Skeletal muscle cell (primary cell): ENCODE data around the gene PCDH1.
A peak's percentile ranks its signal among the peaks of the same experiment; 100 is the strongest.

Experiments used
- DNase-seq: peaks from one replicate; pipeline ENCODE4 v3.0.0-alpha.2; 2010; ENCODE audit warnings: low read depth
- H3K4me3 ChIP-seq: 2 replicates; pipeline ENCODE4 v1.5.1; 2011; ENCODE audit warnings: low read depth, mild to moderate bottlenecking, control low read depth, low read length, moderate library complexity

PCDH1 gene

GRCh38 chr5:141862936-141863543 lies 15.2 kb downstream of the PCDH1 start:
- DNase-seq: no peak
- H3K4me3 ChIP-seq: no peak overlapping the region

DNA sequence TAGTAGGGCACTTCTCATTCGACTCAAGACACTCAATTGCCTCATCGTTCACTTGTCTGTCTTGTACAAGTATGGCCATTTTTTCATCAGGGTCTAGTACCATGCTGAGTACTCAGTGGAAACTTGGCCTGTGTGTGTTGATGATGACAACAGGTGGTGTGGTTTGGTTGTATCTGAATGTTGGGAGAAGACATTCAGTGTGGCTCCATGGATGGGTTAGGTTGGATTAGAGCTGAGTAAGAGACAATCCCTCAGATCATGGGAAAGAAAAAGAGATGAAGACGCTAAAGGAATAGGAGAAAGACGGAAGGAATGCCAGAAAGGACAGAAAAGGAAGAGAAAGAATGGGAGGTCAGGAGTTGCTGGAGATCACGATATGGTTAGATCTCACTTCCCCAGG lies 17.0 kb downstream of the PCDH1 start:
- DNase-seq: no peak
- H3K4me3 ChIP-seq: no peak overlapping the region

GRCh38 chr5:141858079-141858765 lies 20.0 kb downstream of the PCDH1 start:
- no peak overlapping the region for H3K4me3 ChIP-seq
- DNase-seq: no peak

- no peak overlapping the region for H3K4me3 ChIP-seq
- DNase-seq: no peak
Measured at GRCh38 chr5:141857226-141857625, 21.0 kb downstream of the PCDH1 start.

GRCh38 chr5:141856037-141856790 lies 22.0 kb downstream of the PCDH1 start:
- no peak overlapping the region for H3K4me3 ChIP-seq
- DNase-seq: no peak

GRCh38 chr5:141855265-141856036 lies 22.8 kb downstream of the PCDH1 start:
- no peak for DNase-seq

GRCh38 chr5:141853895-141854626 lies 24.1 kb downstream of the PCDH1 start:
- DNase-seq: no peak
- H3K4me3 ChIP-seq: no peak overlapping the region

More at GRCh38 chr5:141855265-141856036, 22.8 kb downstream of the PCDH1 start:
- no peak overlapping the region for H3K4me3 ChIP-seq

GRCh38 chr5:141852448-141852847 lies 25.8 kb downstream of the PCDH1 start:
- no peak overlapping the region for H3K4me3 ChIP-seq
- no peak for DNase-seq

GRCh38 chr5:141851195-141851874 lies 26.9 kb downstream of the PCDH1 start:
- DNase-seq: no peak
- H3K4me3 ChIP-seq: no peak overlapping the region

GRCh38 chr5:141850786-141851185 lies 27.4 kb downstream of the PCDH1 start:
- H3K4me3 ChIP-seq: peak overlapping the region; percentile 17
- no peak for DNase-seq

DNA sequence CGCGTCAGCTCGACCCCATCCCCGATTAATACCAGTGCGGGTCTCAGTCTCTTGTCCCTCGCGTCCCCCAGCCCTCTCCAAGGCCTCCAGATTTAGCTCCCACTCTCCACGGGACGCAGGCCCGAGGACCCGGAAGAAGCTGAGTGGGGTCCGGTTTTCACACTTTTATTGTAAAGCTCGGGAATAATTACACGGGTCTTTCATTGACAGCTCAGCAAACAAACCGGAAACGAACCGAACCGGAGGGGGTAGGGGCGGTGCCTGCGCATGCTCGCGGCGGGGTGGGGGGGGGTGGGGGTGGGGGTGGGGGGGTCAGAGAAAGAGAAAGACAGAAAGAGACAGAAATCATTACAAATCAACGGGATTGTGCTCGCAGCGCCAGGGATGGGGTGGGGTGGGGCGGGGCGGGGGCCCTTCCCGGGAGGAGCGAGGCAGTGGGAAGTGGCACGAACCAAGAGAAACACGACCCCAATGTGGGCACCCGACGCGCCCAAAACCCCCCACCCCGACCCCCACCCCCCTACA lies 27.9 kb downstream of the PCDH1 start:
- no peak for DNase-seq
- H3K4me3 ChIP-seq: peak overlapping the region; percentile 70

- H3K4me3 ChIP-seq: peak overlapping the region; percentile 70
- DNase-seq: no peak
Measured at GRCh38 chr5:141849415-141850243, 28.6 kb downstream of the PCDH1 start.

DNA sequence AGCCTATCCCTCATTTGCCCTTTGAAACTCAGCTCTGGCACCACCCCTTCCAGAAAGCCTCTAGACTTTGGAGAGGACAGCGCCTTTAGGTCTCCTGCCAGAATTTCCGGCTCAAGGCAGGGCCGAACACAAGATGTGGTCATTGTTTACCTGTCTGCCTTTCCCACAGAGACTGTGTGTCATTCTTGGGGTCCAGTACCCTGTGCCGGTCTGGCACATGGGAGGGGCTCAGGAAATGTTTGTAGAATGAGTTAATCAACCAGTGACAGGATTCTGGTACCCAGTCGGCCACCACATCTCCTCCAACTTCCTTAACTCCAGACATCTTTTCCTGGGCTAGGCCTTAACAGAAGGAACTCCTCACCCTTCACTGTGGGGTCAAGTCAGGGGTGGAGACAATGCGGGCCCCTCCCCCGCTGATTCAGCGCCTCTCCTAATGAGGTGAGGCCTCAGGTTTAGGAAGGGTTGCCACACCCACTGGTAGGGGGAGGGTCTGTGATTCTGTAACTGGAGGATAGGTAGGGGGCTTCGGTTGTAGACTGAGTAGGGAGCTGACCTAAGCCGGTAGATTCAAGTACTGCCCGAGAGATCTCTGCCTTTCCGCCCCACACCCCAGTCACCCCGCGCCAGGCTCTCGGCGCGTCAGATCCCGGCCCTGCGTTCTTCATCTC lies 29.3 kb downstream of the PCDH1 start:
- peak overlapping the region; percentile 70 for H3K4me3 ChIP-seq
- DNase-seq: no peak

DNA sequence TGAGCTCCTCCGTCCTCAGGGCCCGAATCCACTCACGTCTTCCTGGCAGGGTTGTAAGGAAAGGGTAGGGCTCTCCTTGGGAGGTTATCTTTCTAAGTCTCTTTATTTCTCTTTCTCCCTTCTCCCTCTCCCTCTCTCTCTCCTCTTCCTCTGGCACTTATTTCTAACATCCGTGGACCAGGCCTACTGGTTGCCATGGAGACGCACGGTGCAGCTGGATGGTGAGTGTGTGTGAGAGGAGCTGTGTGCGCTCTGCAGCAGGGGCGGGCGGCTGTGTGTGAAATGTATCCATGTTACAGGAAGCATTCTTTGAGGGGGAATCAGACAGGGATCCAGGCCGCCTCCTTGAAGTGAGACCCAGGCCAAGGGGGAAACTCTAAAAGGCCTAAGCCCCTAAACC lies 32.2 kb downstream of the PCDH1 start:
- H3K4me3 ChIP-seq: no peak overlapping the region
- peak; percentile 45 for DNase-seq

DNA sequence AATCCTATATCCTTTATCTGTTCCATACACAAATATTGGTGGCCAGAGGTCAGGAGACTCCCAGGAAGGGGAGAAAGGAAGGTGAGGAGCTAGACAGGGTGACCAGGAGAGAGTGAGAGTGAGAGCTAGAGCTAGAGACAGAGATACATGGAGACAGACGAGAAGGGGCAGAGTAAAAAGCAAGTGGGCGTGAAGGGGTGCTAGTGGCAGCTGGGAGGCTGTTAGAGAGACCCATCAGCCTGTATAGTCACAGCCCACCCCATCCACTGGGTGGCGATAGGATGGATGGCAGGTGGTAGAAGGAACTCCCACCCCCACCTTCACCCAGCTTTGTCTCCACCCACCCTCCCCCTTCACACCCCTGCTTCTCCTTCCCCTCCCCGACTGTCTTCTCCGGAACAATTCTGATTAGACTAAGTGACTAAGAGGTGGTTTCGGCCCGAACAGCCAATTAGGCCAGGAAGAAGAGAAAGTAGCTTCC lies 32.8 kb downstream of the PCDH1 start:
- no peak for DNase-seq
- no peak overlapping the region for H3K4me3 ChIP-seq

DNA sequence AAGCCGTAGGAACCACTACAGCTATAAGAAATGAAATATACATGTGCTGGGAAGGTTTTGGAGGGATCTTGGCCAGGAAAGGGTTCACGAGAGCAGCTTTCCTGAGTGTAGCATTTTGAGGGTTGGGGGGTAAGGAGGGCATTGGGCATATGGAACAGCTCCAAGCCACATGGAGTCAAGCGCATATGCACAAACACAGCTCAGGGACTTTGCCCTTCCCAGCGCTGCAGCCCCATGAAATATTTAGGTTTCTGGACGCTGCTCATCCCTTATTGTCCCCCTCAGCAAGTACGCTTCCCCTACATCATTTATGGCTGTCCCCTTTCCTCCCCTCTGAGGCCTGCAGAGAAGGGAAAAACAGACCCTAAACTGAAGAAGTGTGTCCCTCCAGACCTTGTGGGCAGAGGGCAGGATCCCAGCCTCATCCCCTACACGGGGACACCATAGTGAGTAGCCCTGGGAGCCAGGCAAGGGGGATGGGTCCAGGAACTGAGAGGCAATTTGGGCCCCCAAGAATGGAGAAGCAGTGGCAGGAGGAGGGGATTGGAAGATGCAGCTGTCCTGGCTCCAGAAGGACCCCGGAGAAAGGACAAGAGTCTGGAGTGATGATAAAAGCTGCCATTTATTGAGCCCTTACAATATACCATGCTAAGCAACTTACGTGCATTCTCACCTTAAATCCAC lies 33.7 kb downstream of the PCDH1 start:
- H3K4me3 ChIP-seq: no peak overlapping the region
- no peak for DNase-seq
